ENCODE data around the gene TMEM256.
A peak's percentile ranks its signal among the peaks of the same experiment; 100 is the strongest.

TMEM256 gene

GRCh38 chr17:7408252-7408727 is 4.4 kb upstream of the TMEM256 start:
- Histone ChIP-seq H3K9me3 (ENCODE audit: control insufficient read depth in 1 of 2, low read length in 2 of 2) (no peaks in the 10 kb centered on the region), H3K4me3 (ENCODE audit: low read depth in 1 of 2, low read length in 2 of 2) (no peak overlapping the region), H3K4me1 (ENCODE audit: control insufficient read depth in 1 of 2, insufficient read depth in 2 of 2, low read length in 2 of 2) (peaks cover under 1 to 5% of the 10 kb centered on the region in 2 donors), H3K27me3 (ENCODE audit: control insufficient read depth in 1 of 2, insufficient read depth in 2 of 2, low read length in 2 of 2) (peaks cover 4 to 12% of the 10 kb centered on the region in 2 donors), H3K27ac (ENCODE audit: low read depth, low read length) (no peak overlapping the region), H3K36me3 (ENCODE audit: control insufficient read depth in 1 of 2, insufficient read depth in 2 of 2, low read length in 2 of 2) (no peaks in the 10 kb centered on the region), H3K9ac (ENCODE audit: low read depth in 1 of 2, low read length in 2 of 2) (no peak overlapping the region)

- H3K9me3 ChIP-seq (ENCODE audit: control insufficient read depth in 1 of 2, low read length in 2 of 2): no peaks in the 10 kb centered on the region
- no peaks in the 10 kb centered on the region for H3K36me3 ChIP-seq (ENCODE audit: control insufficient read depth in 1 of 2, insufficient read depth in 2 of 2, low read length in 2 of 2)
- H3K4me3 ChIP-seq (ENCODE audit: low read depth in 1 of 2, low read length in 2 of 2): no peak within 1 kb of the TSS
- H3K4me1 ChIP-seq (ENCODE audit: control insufficient read depth in 1 of 2, insufficient read depth in 2 of 2, low read length in 2 of 2): peaks cover 7 to 10% of the 10 kb centered on the region in 2 donors
- no peak within 1 kb of the TSS for H3K9ac ChIP-seq (ENCODE audit: low read depth in 1 of 2, low read length in 2 of 2)
- peaks cover 4 to 12% of the 10 kb centered on the region in 2 donors for H3K27me3 ChIP-seq (ENCODE audit: control insufficient read depth in 1 of 2, insufficient read depth in 2 of 2, low read length in 2 of 2)
- H3K27ac ChIP-seq (ENCODE audit: low read depth, low read length): no peak within 1 kb of the TSS
Measured at GRCh38 chr17:7407485-7408251, 3.8 kb upstream of the TMEM256 start, which contains the start of gene NLGN2. NLGN2 (plus strand) TSS chr17:7407845; CDS start chr17:7408256, 411 bp downstream.

- Histone ChIP-seq H3K27ac (ENCODE audit: low read depth, low read length) (no peak overlapping the region), H3K27me3 (ENCODE audit: control insufficient read depth in 1 of 2, insufficient read depth in 2 of 2, low read length in 2 of 2) (peaks cover 4 to 12% of the 10 kb centered on the region in 2 donors), H3K36me3 (ENCODE audit: control insufficient read depth in 1 of 2, insufficient read depth in 2 of 2, low read length in 2 of 2) (no peaks in the 10 kb centered on the region), H3K4me1 (ENCODE audit: control insufficient read depth in 1 of 2, insufficient read depth in 2 of 2, low read length in 2 of 2) (peaks cover 9 to 11% of the 10 kb centered on the region in 2 donors), H3K9ac (ENCODE audit: low read depth in 1 of 2, low read length in 2 of 2) (no peak overlapping the region), H3K9me3 (ENCODE audit: control insufficient read depth in 1 of 2, low read length in 2 of 2) (no peaks in the 10 kb centered on the region), H3K4me3 (ENCODE audit: low read depth in 1 of 2, low read length in 2 of 2) (no peak overlapping the region)
Measured at GRCh38 chr17:7407082-7407481, 3.2 kb upstream of the TMEM256 start.

DNA sequence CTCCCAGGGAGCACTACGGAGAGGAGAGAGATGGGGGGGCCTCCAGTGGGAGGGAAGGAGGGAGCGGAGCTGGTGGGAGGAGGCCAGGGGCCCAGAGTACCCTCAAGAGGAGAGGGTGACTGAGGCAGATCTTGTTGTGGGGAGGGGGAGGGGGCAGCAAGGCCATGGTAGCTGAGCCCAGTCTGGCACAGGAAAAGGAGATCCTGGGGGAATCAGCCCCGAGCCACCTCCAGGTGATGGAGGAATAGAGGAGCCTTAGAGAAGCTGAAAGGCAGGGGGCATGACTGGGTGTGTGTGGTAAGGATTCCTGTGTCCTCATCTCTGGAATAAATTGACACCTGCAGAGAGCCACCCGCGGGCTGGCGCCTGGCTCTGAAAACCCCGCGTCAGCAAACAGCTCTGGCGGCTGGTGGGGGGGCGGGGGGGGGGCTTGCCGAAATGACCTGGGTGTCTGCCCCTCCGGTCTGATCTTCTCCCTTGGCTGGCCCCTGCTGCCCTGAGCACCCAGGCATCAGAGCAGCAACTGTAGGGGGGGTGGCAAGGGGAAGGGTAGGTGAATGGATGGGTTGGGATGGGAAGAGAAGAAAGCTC is 2.4 kb upstream of the TMEM256 start:
- no peak overlapping the region for H3K27ac ChIP-seq (ENCODE audit: low read depth, low read length)
- H3K9ac ChIP-seq (ENCODE audit: low read depth in 1 of 2, low read length in 2 of 2): no peak overlapping the region
- peaks cover 9 to 11% of the 10 kb centered on the region in 2 donors for H3K4me1 ChIP-seq (ENCODE audit: control insufficient read depth in 1 of 2, insufficient read depth in 2 of 2, low read length in 2 of 2)
- no peaks in the 10 kb centered on the region for H3K36me3 ChIP-seq (ENCODE audit: control insufficient read depth in 1 of 2, insufficient read depth in 2 of 2, low read length in 2 of 2)
- no peak overlapping the region for H3K4me3 ChIP-seq (ENCODE audit: low read depth in 1 of 2, low read length in 2 of 2)
- H3K27me3 ChIP-seq (ENCODE audit: control insufficient read depth in 1 of 2, insufficient read depth in 2 of 2, low read length in 2 of 2): peaks cover 4 to 12% of the 10 kb centered on the region in 2 donors
- no peaks in the 10 kb centered on the region for H3K9me3 ChIP-seq (ENCODE audit: control insufficient read depth in 1 of 2, low read length in 2 of 2)

- Histone ChIP-seq H3K36me3 (ENCODE audit: control insufficient read depth in 1 of 2, insufficient read depth in 2 of 2, low read length in 2 of 2) (no peaks in the 10 kb centered on the region), H3K4me3 (ENCODE audit: low read depth in 1 of 2, low read length in 2 of 2) (peak overlapping the region; percentile 43 to 61), H3K4me1 (ENCODE audit: control insufficient read depth in 1 of 2, insufficient read depth in 2 of 2, low read length in 2 of 2) (peaks cover 9 to 11% of the 10 kb centered on the region in 2 donors), H3K27me3 (ENCODE audit: control insufficient read depth in 1 of 2, insufficient read depth in 2 of 2, low read length in 2 of 2) (peaks cover 4 to 12% of the 10 kb centered on the region in 2 donors), H3K9me3 (ENCODE audit: control insufficient read depth in 1 of 2, low read length in 2 of 2) (no peaks in the 10 kb centered on the region), H3K27ac (ENCODE audit: low read depth, low read length) (no peak overlapping the region), H3K9ac (ENCODE audit: low read depth in 1 of 2, low read length in 2 of 2) (peak overlapping the region; percentile 2 to 33)
Measured at GRCh38 chr17:7405350-7406234, 1.7 kb upstream of the TMEM256 start.

GRCh38 chr17:7404737-7405349 is 946 bp upstream of the TMEM256 start:
- Histone ChIP-seq H3K27ac (ENCODE audit: low read depth, low read length) (no peak overlapping the region), H3K4me1 (ENCODE audit: control insufficient read depth in 1 of 2, insufficient read depth in 2 of 2, low read length in 2 of 2) (peaks cover 9 to 11% of the 10 kb centered on the region in 2 donors)

DNA sequence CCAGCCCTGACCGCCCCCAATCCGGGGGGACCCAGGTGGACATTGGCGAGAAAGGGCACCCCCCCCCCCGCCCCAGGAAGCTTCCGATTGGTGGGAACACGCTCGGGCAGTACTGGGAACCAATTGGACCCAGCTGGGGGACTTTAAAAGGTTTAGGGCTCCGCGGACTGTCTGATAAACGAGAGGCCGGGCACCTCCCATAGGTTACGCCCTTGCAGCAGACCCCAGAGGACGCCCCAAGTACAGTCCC is 245 bp downstream of the TMEM256 start:
- peak overlapping the region; percentile 80 to 84 for H3K9ac ChIP-seq (ENCODE audit: low read depth in 1 of 2, low read length in 2 of 2)
- no peaks in the 10 kb centered on the region for H3K9me3 ChIP-seq (ENCODE audit: control insufficient read depth in 1 of 2, low read length in 2 of 2)
- H3K4me1 ChIP-seq (ENCODE audit: control insufficient read depth in 1 of 2, insufficient read depth in 2 of 2, low read length in 2 of 2): peaks cover 9% of the 10 kb centered on the region in 2 donors
- peak overlapping the region; percentile 84 to 86 for H3K4me3 ChIP-seq (ENCODE audit: low read depth in 1 of 2, low read length in 2 of 2)
- H3K27me3 ChIP-seq (ENCODE audit: control insufficient read depth in 1 of 2, insufficient read depth in 2 of 2, low read length in 2 of 2): peaks cover under 1 to 12% of the 10 kb centered on the region in 2 donors
- H3K27ac ChIP-seq (ENCODE audit: low read depth, low read length): peak overlapping the region; percentile 93
- H3K36me3 ChIP-seq (ENCODE audit: control insufficient read depth in 1 of 2, insufficient read depth in 2 of 2, low read length in 2 of 2): no peaks in the 10 kb centered on the region

More at GRCh38 chr17:7404737-7405349, 946 bp upstream of the TMEM256 start:
- Histone ChIP-seq H3K9ac (ENCODE audit: low read depth in 1 of 2, low read length in 2 of 2) (peak overlapping the region in 1 of 2 donors; percentile 33), H3K9me3 (ENCODE audit: control insufficient read depth in 1 of 2, low read length in 2 of 2) (no peaks in the 10 kb centered on the region), H3K4me3 (ENCODE audit: low read depth in 1 of 2, low read length in 2 of 2) (peak overlapping the region; percentile 51 to 61), H3K27me3 (ENCODE audit: control insufficient read depth in 1 of 2, insufficient read depth in 2 of 2, low read length in 2 of 2) (peaks cover 4 to 12% of the 10 kb centered on the region in 2 donors), H3K36me3 (ENCODE audit: control insufficient read depth in 1 of 2, insufficient read depth in 2 of 2, low read length in 2 of 2) (no peaks in the 10 kb centered on the region)

DNA sequence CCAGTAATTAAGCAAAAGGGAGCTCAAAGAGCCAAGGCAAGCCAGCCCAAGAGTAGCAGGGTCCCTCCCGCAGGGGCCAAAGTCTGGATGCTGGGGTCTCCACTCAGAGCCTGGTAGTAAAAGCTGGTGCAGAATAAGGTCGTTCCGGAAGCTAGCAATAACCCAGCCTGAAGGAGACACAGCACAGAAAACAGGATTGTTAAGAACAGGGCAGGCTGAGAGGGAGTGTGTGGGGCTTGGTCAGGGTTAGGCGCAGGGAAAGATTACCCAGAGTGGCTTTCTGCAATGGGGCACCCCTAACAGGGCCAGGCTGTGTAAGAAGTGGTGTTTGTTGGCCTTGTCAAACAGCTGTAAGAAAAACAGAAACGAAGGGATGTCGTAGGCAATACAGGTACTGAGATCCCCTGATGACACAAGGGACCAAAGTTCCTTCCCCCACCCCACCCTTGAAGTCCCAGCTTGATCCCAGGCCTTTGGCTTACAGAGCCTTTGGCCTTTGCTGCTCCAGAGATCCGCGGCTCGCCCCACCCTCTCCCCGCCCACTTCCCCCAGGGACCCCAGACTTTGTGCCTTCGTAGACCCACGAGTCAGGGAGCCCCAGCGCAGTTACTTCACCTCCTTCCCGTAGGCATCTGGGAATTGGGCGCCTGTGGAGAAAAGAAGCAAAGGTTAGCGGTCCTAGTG is 712 bp downstream of the TMEM256 start:
- H3K9ac ChIP-seq (ENCODE audit: low read depth in 1 of 2, low read length in 2 of 2): peak overlapping the region; percentile 80 to 84
- H3K36me3 ChIP-seq (ENCODE audit: control insufficient read depth in 1 of 2, insufficient read depth in 2 of 2, low read length in 2 of 2): no peaks in the 10 kb centered on the region
- H3K9me3 ChIP-seq (ENCODE audit: control insufficient read depth in 1 of 2, low read length in 2 of 2): no peaks in the 10 kb centered on the region
- peak overlapping the region; percentile 84 to 86 for H3K4me3 ChIP-seq (ENCODE audit: low read depth in 1 of 2, low read length in 2 of 2)
- peaks cover 7 to 9% of the 10 kb centered on the region in 2 donors for H3K4me1 ChIP-seq (ENCODE audit: control insufficient read depth in 1 of 2, insufficient read depth in 2 of 2, low read length in 2 of 2)
- peak overlapping the region; percentile 93 for H3K27ac ChIP-seq (ENCODE audit: low read depth, low read length)
- H3K27me3 ChIP-seq (ENCODE audit: control insufficient read depth in 1 of 2, insufficient read depth in 2 of 2, low read length in 2 of 2): peaks cover 0 to 12% of the 10 kb centered on the region in 2 donors

- H3K4me3 ChIP-seq (ENCODE audit: low read depth in 1 of 2, low read length in 2 of 2): no peak overlapping the region
- H3K36me3 ChIP-seq (ENCODE audit: control insufficient read depth in 1 of 2, insufficient read depth in 2 of 2, low read length in 2 of 2): no peaks in the 10 kb centered on the region
- H3K9ac ChIP-seq (ENCODE audit: low read depth in 1 of 2, low read length in 2 of 2): no peak overlapping the region
- no peaks in the 10 kb centered on the region for H3K9me3 ChIP-seq (ENCODE audit: control insufficient read depth in 1 of 2, low read length in 2 of 2)
- no peaks in the 10 kb centered on the region for H3K27me3 ChIP-seq (ENCODE audit: control insufficient read depth in 1 of 2, insufficient read depth in 2 of 2, low read length in 2 of 2)
- peaks cover 14 to 16% of the 10 kb centered on the region in 2 donors for H3K4me1 ChIP-seq (ENCODE audit: control insufficient read depth in 1 of 2, insufficient read depth in 2 of 2, low read length in 2 of 2)
- no peak overlapping the region for H3K27ac ChIP-seq (ENCODE audit: low read depth, low read length)
Measured at GRCh38 chr17:7398612-7399011, 5.3 kb downstream of the TMEM256 start.

Data from duodenal mucosa (tissue), 2 donors.